ENCODE results near the gene REN. TPM values are rescaled to one million over a fixed set of nuclear protein-coding genes. Genes with fewer than 3 reads are reported as not detected.

The REN gene
- total and polyA plus RNA-seq, 2 experiments from 2014 or later: not detected

- no peak overlapping the region for H3K27ac ChIP-seq
- WGBS, 2 experiments (ENCODE audit: low coverage in 1 of 2, low lambda C conversion rate in 2 of 2, missing lambda C conversion rate in 2 of 2): 56 to 63% methylated on average over 8 of the region's 8 CpGs
- H2AFZ ChIP-seq: no peak overlapping the region
Measured at GRCh38 chr1:204126386-204126785, 39.8 kb downstream of the REN start.

GRCh38 chr1:204125759-204126351, 40.3 kb downstream of the REN start:
- H3K9me2 ChIP-seq (ENCODE audit: insufficient read depth): no peaks in the 10 kb centered on the region
- H2AFZ ChIP-seq: no peak overlapping the region
- H3F3A ChIP-seq (ENCODE audit: insufficient read depth): peaks cover 18% of the 10 kb centered on the region
- no peak overlapping the region for H3K4me3 ChIP-seq
- TF ChIP-seq EZH2phosphoT487 (IDR thresholded peaks at IDR 0.05; ENCODE audit: insufficient read depth, low read depth) (no peak), EZH2 (IDR thresholded peaks at IDR 0.05; ENCODE audit: insufficient read depth, poor library complexity, severe bottlenecking) (no peak)
- H3K9ac ChIP-seq: no peak overlapping the region
- no peaks in the 10 kb centered on the region for H3K79me2 ChIP-seq (ENCODE audit: insufficient read depth)
- H3K36me3 ChIP-seq (ENCODE audit: low read depth): no peaks in the 10 kb centered on the region; the same call in 1 of the 2 replicates
- no peak for DNase-seq
- no peak overlapping the region for H3K4me2 ChIP-seq (ENCODE audit: unreplicated experiment)
- in situ Hi-C loops (cut with MboI): loop anchor here (5.0 kb wide), 1 partner anchor 264 kb away; the partner anchor contains the start of gene SNRPE
- WGBS, 2 experiments (ENCODE audit: low coverage in 1 of 2, low lambda C conversion rate in 2 of 2, missing lambda C conversion rate in 2 of 2): 86 to 87% methylated on average over 17 to 18 of the region's 18 CpGs
- no peaks in the 10 kb centered on the region for H3K9me3 ChIP-seq (ENCODE audit: low read depth)
- peaks cover 22% of the 10 kb centered on the region for H3K4me1 ChIP-seq (ENCODE audit: insufficient read depth)
- no peaks in the 10 kb centered on the region for H4K20me1 ChIP-seq (ENCODE audit: insufficient read depth)
- no peaks in the 10 kb centered on the region for H3K27me3 ChIP-seq (replicated peaks; ENCODE audit: insufficient read depth)
- no peak overlapping the region for H3K27ac ChIP-seq

More at GRCh38 chr1:204126386-204126785, 39.8 kb downstream of the REN start:
- Histone ChIP-seq H3K9me2 (ENCODE audit: insufficient read depth) (no peaks in the 10 kb centered on the region), H3K9me3 (ENCODE audit: low read depth) (no peaks in the 10 kb centered on the region), H3K9ac (no peak overlapping the region), H3K4me1 (ENCODE audit: insufficient read depth) (peaks cover 28% of the 10 kb centered on the region), H3K36me3 (ENCODE audit: low read depth) (no peaks in the 10 kb centered on the region; the same call in 1 of the 2 replicates), H3K27me3 (replicated peaks; ENCODE audit: insufficient read depth) (no peaks in the 10 kb centered on the region), H3K4me2 (ENCODE audit: unreplicated experiment) (no peak overlapping the region), H3K4me3 (no peak overlapping the region), H3K79me2 (ENCODE audit: insufficient read depth) (no peaks in the 10 kb centered on the region), H4K20me1 (ENCODE audit: insufficient read depth) (no peaks in the 10 kb centered on the region), H3F3A (ENCODE audit: insufficient read depth) (peaks cover 23% of the 10 kb centered on the region)
- no peak for DNase-seq
- TF ChIP-seq EZH2phosphoT487 (IDR thresholded peaks at IDR 0.05; ENCODE audit: insufficient read depth, low read depth) (no peak), EZH2 (IDR thresholded peaks at IDR 0.05; ENCODE audit: insufficient read depth, poor library complexity, severe bottlenecking) (no peak)
- in situ Hi-C loops (cut with MboI): loop anchor here (5.0 kb wide), 1 partner anchor 264 kb away; the partner anchor contains the start of gene SNRPE

DNA sequence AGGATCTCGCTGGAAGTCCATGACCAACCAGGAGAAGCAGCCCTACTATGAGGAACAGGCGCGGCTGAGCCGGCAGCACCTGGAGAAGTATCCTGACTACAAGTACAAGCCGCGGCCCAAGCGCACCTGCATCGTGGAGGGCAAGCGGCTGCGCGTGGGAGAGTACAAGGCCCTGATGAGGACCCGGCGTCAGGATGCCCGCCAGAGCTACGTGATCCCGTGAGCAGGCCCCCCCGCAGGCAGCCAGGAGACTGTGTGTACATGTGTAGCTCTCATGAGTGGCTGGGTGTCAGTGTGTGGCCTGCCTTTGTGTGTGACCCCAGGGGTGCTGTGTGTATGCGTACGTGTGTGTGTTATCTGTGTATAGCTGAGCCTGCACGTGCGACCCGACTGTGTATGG, 41.5 kb downstream of the REN start:
- Histone ChIP-seq H3K4me2 (ENCODE audit: unreplicated experiment) (no peak overlapping the region), H3K36me3 (ENCODE audit: low read depth) (no peaks in the 10 kb centered on the region; the same call in 1 of the 2 replicates), H3F3A (ENCODE audit: insufficient read depth) (peaks cover 10% of the 10 kb centered on the region), H3K4me1 (ENCODE audit: insufficient read depth) (peaks cover 12% of the 10 kb centered on the region), H3K9me3 (ENCODE audit: low read depth) (no peaks in the 10 kb centered on the region), H3K27me3 (replicated peaks; ENCODE audit: insufficient read depth) (no peaks in the 10 kb centered on the region), H3K9ac (no peak overlapping the region), H4K20me1 (ENCODE audit: insufficient read depth) (no peaks in the 10 kb centered on the region), H3K79me2 (ENCODE audit: insufficient read depth) (no peaks in the 10 kb centered on the region), H2AFZ (no peak overlapping the region), H3K4me3 (no peak overlapping the region), H3K9me2 (ENCODE audit: insufficient read depth) (no peaks in the 10 kb centered on the region), H3K27ac (no peak overlapping the region)
- DNase-seq: no peak
- in situ Hi-C loops (cut with MboI): loop anchor here (5.0 kb wide), 1 partner anchor 262 kb away; the partner anchor contains the start of gene SNRPE
- WGBS, 2 experiments (ENCODE audit: low coverage in 1 of 2, low lambda C conversion rate in 2 of 2, missing lambda C conversion rate in 2 of 2): 94 to 96% methylated on average over 22 of the region's 22 CpGs
- TF ChIP-seq EZH2 (IDR thresholded peaks at IDR 0.05; ENCODE audit: insufficient read depth, poor library complexity, severe bottlenecking) (no peak), EZH2phosphoT487 (IDR thresholded peaks at IDR 0.05; ENCODE audit: insufficient read depth, low read depth) (no peak)

GRCh38 chr1:204123376-204123775, 42.8 kb downstream of the REN start:
- no peak overlapping the region for H2AFZ ChIP-seq
- H3K36me3 ChIP-seq (ENCODE audit: low read depth): no peaks in the 10 kb centered on the region; the same call in 1 of the 2 replicates
- in situ Hi-C loops (cut with MboI): no loop called here
- no peaks in the 10 kb centered on the region for H4K20me1 ChIP-seq (ENCODE audit: insufficient read depth)
- no peaks in the 10 kb centered on the region for H3K27me3 ChIP-seq (replicated peaks; ENCODE audit: insufficient read depth)
- H3K79me2 ChIP-seq (ENCODE audit: insufficient read depth): no peaks in the 10 kb centered on the region
- no peaks in the 10 kb centered on the region for H3K9me3 ChIP-seq (ENCODE audit: low read depth)
- no peak overlapping the region for H3K4me2 ChIP-seq (ENCODE audit: unreplicated experiment)
- H3K27ac ChIP-seq: no peak overlapping the region
- no peaks in the 10 kb centered on the region for H3K9me2 ChIP-seq (ENCODE audit: insufficient read depth)
- peak; percentile 43 for DNase-seq
- WGBS, 2 experiments (ENCODE audit: low coverage in 1 of 2, low lambda C conversion rate in 2 of 2, missing lambda C conversion rate in 2 of 2): 76 to 78% methylated on average over 9 of the region's 9 CpGs
- H3K4me3 ChIP-seq: no peak overlapping the region
- H3K4me1 ChIP-seq (ENCODE audit: insufficient read depth): peaks cover 7% of the 10 kb centered on the region
- TF ChIP-seq EZH2phosphoT487 (IDR thresholded peaks at IDR 0.05; ENCODE audit: insufficient read depth, low read depth): no peak
- TF ChIP-seq EZH2 (IDR thresholded peaks at IDR 0.05; ENCODE audit: insufficient read depth, poor library complexity, severe bottlenecking): no peak
- H3F3A ChIP-seq (ENCODE audit: insufficient read depth): peaks cover 7% of the 10 kb centered on the region
- no peak overlapping the region for H3K9ac ChIP-seq

All from GM23248 (cell line).